GM23338 (cell line): ENCODE data around the gene CARF. TPM values are rescaled to one million over a fixed set of nuclear protein-coding genes. Genes with fewer than 3 reads are reported as not detected.
A peak's percentile ranks its signal among the peaks of the same experiment; 100 is the strongest.

Experiments
- ATAC-seq: fragments of 200-7000 bp; cut with Tn5 transposase; 3 replicates; pipeline ENCODE4 v1.9.1; 2020
- DNase-seq: peaks from one replicate; pipeline ENCODE4 v3.0.0-alpha.2; 2015; ENCODE audit warnings: low spot score
- H2AFZ ChIP-seq: fragments of 200-600 bp; sonication (generic); 2 replicates; pipeline ENCODE4 v1.8.0; 2016; ENCODE audit warnings: antibody characterized with exemption, mild to moderate bottlenecking, moderate library complexity
- H3F3A ChIP-seq: fragments of 200-600 bp; sonication (generic); replicated peaks from 2 replicates; pipeline ENCODE4 v1.8.0; 2017; ENCODE audit warnings: antibody characterized with exemption, mixed run types, low read depth
- H3K27ac ChIP-seq: fragments of 200-600 bp; sonication (generic); 2 replicates; pipeline ENCODE4 v1.6.1; 2016; ENCODE audit warnings: low read depth
- H3K27me3 ChIP-seq: fragments of 200-600 bp; sonication (generic); 2 replicates; pipeline ENCODE4 v1.8.0; 2016; ENCODE audit warnings: mild to moderate bottlenecking, mixed run types, moderate library complexity; ENCODE audit not compliant: insufficient read depth
- H3K36me3 ChIP-seq: fragments of 200-600 bp; sonication (generic); 2 replicates; pipeline ENCODE4 v1.8.0; 2016; ENCODE audit warnings: mild to moderate bottlenecking; ENCODE audit not compliant: insufficient read depth
- H3K4me1 ChIP-seq: fragments of 200-600 bp; sonication (generic); 2 replicates; pipeline ENCODE4 v1.8.0; 2016; ENCODE audit warnings: mild to moderate bottlenecking, moderate library complexity; ENCODE audit not compliant: insufficient read depth
- H3K4me2 ChIP-seq: fragments of 200-600 bp; sonication (generic); 2 replicates; pipeline ENCODE4 v1.7.1; 2017; ENCODE audit warnings: mixed run types
- H3K4me3 ChIP-seq: fragments of 200-600 bp; sonication (generic); 2 replicates; pipeline ENCODE4 v1.6.1; 2016; ENCODE audit warnings: mixed run types
- H3K79me2 ChIP-seq: fragments of 200-600 bp; sonication (generic); replicated peaks from 2 replicates; pipeline ENCODE4 v1.8.0; 2017; ENCODE audit warnings: mild to moderate bottlenecking; ENCODE audit not compliant: insufficient read depth
- H3K9me2 ChIP-seq: fragments of 200-600 bp; sonication (generic); 2 replicates; pipeline ENCODE4 v1.8.0; 2017; ENCODE audit not compliant: insufficient read depth
- H4K20me1 ChIP-seq: fragments of 200-600 bp; sonication (generic); replicated peaks from 2 replicates; pipeline ENCODE4 v1.8.0; 2017; ENCODE audit warnings: mild to moderate bottlenecking; ENCODE audit not compliant: insufficient read depth
- H3K27ac Mint-ChIP-seq: 2 replicates; pipeline ENCODE4 v1.8.0; 2020; ENCODE audit warnings: inconsistent platforms, mild to moderate bottlenecking, moderate library complexity, mixed read lengths
- H3K27me3 Mint-ChIP-seq: 3 replicates; pipeline ENCODE4 v1.8.0; 2022; ENCODE audit warnings: low read depth, mild to moderate bottlenecking, moderate library complexity, mixed read lengths, inconsistent platforms; ENCODE audit not compliant: insufficient read depth, poor library complexity
- H3K36me3 Mint-ChIP-seq: 3 replicates; pipeline ENCODE4 v1.8.0; 2021; ENCODE audit warnings: low read depth, mild to moderate bottlenecking, inconsistent platforms, moderate library complexity, mixed read lengths
- H3K4me1 Mint-ChIP-seq: 3 replicates; pipeline ENCODE4 v1.8.0; 2020; ENCODE audit warnings: mild to moderate bottlenecking, inconsistent platforms, mixed read lengths
- H3K4me3 Mint-ChIP-seq: 3 replicates; pipeline ENCODE4 v1.8.0; 2021; ENCODE audit warnings: moderate library complexity, mild to moderate bottlenecking, inconsistent platforms, mixed read lengths
- H3K9me3 Mint-ChIP-seq: 3 replicates; pipeline ENCODE4 v1.8.0; 2020; ENCODE audit warnings: moderate library complexity, mild to moderate bottlenecking, inconsistent platforms, mixed read lengths
- CREB1 ChIP-seq: fragments of 250-450 bp; sonication (Bioruptor Pico); IDR thresholded peaks from 2 replicates; pipeline ENCODE4 v1.5.0; 2020; ENCODE audit warnings: low read depth, mild to moderate bottlenecking, moderate library complexity
- CTCF ChIP-seq, 2 experiments: fragments of 200-600 bp in 1 of 2; sonication (generic) in 1 of 2; conservative IDR thresholded peaks; 2 replicates each; pipeline versions ENCODE4 v1.5.1 to v1.6.1; 2016 to 2017; ENCODE audit warnings: antibody characterized with exemption in 2 of 2, low read depth in 2 of 2, mild to moderate bottlenecking in 2 of 2, moderate library complexity in 1 of 2
- EZH2 ChIP-seq: fragments of 200-600 bp; sonication (generic); IDR thresholded peaks from one replicate; pipeline ENCODE4 v1.8.0; 2017; ENCODE audit warnings: antibody characterized with exemption, mild to moderate bottlenecking, low read depth; ENCODE audit not compliant: unreplicated experiment
- EZH2phosphoT487 ChIP-seq: fragments of 200-600 bp; sonication (generic); IDR thresholded peaks from one replicate; pipeline ENCODE4 v1.8.1; 2018; ENCODE audit warnings: antibody characterized with exemption; ENCODE audit not compliant: unreplicated experiment
- JUNB ChIP-seq: IDR thresholded peaks from one replicate; pipeline ENCODE4 v1.6.1; 2016; ENCODE audit warnings: antibody characterized with exemption; ENCODE audit not compliant: unreplicated experiment
- NANOG ChIP-seq: IDR thresholded peaks from 2 replicates; pipeline ENCODE4 v1.6.1; 2016; ENCODE audit warnings: antibody characterized with exemption, borderline replicate concordance
- POLR2AphosphoS5 ChIP-seq: IDR thresholded peaks from 2 replicates; pipeline ENCODE4 v1.6.1; 2016; ENCODE audit warnings: antibody characterized with exemption, low read depth
- STAT1 ChIP-seq: IDR thresholded peaks from one replicate; pipeline ENCODE4 v1.6.1; 2016; ENCODE audit warnings: antibody characterized with exemption; ENCODE audit not compliant: unreplicated experiment
- ZNF114 ChIP-seq: fragments of 250-450 bp; sonication (Bioruptor Pico); IDR thresholded peaks from 2 replicates; pipeline ENCODE4 v1.5.0; 2020; ENCODE audit warnings: mild to moderate bottlenecking, moderate library complexity
- ZNF331 ChIP-seq: fragments of 250-450 bp; sonication (Bioruptor Pico); IDR thresholded peaks from 2 replicates; pipeline ENCODE4 v1.5.0; 2020; ENCODE audit warnings: low read depth, mild to moderate bottlenecking, moderate library complexity
- polyA plus RNA-seq: library from polyadenylated mRNA; unstranded; fragments of >200 nt; fragmentation: Nextera tagmentation; extraction: Ambion mirVana; gene quantifications from 2 replicates; pipeline ENCODE4 v1.2.1, GENCODE V29; 2016
- total RNA-seq: library from RNA; depleted of rRNA; stranded (reverse); fragments of >200 nt; shearing (Covaris generic); gene quantifications from 2 replicates; pipeline ENCODE4 v1.2.3, GENCODE V29; 2014
- TF ChIP-seq, protein P1 (sequence below): IDR thresholded peaks from one replicate; pipeline ENCODE4 v1.6.1; 2018; ENCODE audit warnings: antibody characterized with exemption; ENCODE audit not compliant: unreplicated experiment
- TF ChIP-seq, protein P2 (sequence below): IDR thresholded peaks from 2 replicates; pipeline ENCODE4 v1.6.1; 2016; ENCODE audit warnings: antibody characterized with exemption
- TF ChIP-seq, protein P3 (sequence below): fragments of 250-450 bp; sonication (Bioruptor Pico); IDR thresholded peaks from 2 replicates; pipeline ENCODE4 v1.5.0; 2020; ENCODE audit warnings: mild to moderate bottlenecking, moderate library complexity

CARF gene
- total and polyA plus RNA-seq, 2 experiments from 2014 or later = 1.7 to 3.3 TPM

DNA sequence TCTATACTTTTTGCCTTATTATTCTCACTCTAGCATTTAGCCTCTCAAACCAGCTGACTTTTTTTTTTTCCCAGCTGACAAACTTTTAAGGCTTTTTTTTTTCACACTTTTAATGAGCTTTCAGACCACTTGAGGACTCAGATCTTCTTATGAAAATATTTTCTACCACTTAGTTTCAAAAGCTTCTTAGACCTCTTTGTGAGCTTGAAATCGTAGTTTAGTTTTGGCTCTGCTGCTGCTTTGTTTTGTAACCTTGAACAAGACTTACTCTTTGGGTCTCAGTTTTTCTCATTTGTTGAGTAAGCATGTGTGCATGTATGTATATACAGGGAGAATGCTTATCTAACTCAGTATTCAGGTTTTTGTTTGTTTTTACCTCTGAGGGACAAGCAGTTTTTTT is 106.1 kb downstream of the CARF start:
- H3K9me2 ChIP-seq = no peaks in the 10 kb centered on the region
- ATAC-seq (no peak), DNase-seq (no peak)
- no peak overlapping the region for H3K27ac ChIP-seq
- no peaks in the 10 kb centered on the region for H3K27me3 ChIP-seq
- H3K79me2 ChIP-seq = peaks cover 7% of the 10 kb centered on the region; the same call in 1 of the 2 replicates
- Mint-ChIP-seq H3K9me3 (no peaks in the 10 kb centered on the region), H3K27ac (peak overlapping the region; percentile 8; the same call in 1 of the 2 replicates), H3K27me3 (peaks cover 7% of the 10 kb centered on the region), H3K36me3 (no peaks in the 10 kb centered on the region), H3K4me3 (peak overlapping the region; percentile 43), H3K4me1 (peaks cover 19% of the 10 kb centered on the region)
- no peak for TF ChIP-seq CTCF (conservative IDR thresholded peaks at IDR 0.05; ENCODE audit: low read depth in 2 of 2)
- TF ChIP-seq, protein P1, sequence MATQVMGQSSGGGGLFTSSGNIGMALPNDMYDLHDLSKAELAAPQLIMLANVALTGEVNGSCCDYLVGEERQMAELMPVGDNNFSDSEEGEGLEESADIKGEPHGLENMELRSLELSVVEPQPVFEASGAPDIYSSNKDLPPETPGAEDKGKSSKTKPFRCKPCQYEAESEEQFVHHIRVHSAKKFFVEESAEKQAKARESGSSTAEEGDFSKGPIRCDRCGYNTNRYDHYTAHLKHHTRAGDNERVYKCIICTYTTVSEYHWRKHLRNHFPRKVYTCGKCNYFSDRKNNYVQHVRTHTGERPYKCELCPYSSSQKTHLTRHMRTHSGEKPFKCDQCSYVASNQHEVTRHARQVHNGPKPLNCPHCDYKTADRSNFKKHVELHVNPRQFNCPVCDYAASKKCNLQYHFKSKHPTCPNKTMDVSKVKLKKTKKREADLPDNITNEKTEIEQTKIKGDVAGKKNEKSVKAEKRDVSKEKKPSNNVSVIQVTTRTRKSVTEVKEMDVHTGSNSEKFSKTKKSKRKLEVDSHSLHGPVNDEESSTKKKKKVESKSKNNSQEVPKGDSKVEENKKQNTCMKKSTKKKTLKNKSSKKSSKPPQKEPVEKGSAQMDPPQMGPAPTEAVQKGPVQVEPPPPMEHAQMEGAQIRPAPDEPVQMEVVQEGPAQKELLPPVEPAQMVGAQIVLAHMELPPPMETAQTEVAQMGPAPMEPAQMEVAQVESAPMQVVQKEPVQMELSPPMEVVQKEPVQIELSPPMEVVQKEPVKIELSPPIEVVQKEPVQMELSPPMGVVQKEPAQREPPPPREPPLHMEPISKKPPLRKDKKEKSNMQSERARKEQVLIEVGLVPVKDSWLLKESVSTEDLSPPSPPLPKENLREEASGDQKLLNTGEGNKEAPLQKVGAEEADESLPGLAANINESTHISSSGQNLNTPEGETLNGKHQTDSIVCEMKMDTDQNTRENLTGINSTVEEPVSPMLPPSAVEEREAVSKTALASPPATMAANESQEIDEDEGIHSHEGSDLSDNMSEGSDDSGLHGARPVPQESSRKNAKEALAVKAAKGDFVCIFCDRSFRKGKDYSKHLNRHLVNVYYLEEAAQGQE = no peak
- no peak for TF ChIP-seq EZH2
- TF ChIP-seq EZH2phosphoT487 = no peak
- no peak for TF ChIP-seq NANOG
- TF ChIP-seq, protein P2, sequence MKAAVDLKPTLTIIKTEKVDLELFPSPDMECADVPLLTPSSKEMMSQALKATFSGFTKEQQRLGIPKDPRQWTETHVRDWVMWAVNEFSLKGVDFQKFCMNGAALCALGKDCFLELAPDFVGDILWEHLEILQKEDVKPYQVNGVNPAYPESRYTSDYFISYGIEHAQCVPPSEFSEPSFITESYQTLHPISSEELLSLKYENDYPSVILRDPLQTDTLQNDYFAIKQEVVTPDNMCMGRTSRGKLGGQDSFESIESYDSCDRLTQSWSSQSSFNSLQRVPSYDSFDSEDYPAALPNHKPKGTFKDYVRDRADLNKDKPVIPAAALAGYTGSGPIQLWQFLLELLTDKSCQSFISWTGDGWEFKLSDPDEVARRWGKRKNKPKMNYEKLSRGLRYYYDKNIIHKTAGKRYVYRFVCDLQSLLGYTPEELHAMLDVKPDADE = no peak
- no peak for TF ChIP-seq JUNB
- TF ChIP-seq ZNF331 (CRISPR knock-in tag) = no peak
- no peak for TF ChIP-seq STAT1
- no peak for TF ChIP-seq ZNF114
- TF ChIP-seq CREB1 (CRISPR knock-in tag) = no peak
- TF ChIP-seq, protein P3, sequence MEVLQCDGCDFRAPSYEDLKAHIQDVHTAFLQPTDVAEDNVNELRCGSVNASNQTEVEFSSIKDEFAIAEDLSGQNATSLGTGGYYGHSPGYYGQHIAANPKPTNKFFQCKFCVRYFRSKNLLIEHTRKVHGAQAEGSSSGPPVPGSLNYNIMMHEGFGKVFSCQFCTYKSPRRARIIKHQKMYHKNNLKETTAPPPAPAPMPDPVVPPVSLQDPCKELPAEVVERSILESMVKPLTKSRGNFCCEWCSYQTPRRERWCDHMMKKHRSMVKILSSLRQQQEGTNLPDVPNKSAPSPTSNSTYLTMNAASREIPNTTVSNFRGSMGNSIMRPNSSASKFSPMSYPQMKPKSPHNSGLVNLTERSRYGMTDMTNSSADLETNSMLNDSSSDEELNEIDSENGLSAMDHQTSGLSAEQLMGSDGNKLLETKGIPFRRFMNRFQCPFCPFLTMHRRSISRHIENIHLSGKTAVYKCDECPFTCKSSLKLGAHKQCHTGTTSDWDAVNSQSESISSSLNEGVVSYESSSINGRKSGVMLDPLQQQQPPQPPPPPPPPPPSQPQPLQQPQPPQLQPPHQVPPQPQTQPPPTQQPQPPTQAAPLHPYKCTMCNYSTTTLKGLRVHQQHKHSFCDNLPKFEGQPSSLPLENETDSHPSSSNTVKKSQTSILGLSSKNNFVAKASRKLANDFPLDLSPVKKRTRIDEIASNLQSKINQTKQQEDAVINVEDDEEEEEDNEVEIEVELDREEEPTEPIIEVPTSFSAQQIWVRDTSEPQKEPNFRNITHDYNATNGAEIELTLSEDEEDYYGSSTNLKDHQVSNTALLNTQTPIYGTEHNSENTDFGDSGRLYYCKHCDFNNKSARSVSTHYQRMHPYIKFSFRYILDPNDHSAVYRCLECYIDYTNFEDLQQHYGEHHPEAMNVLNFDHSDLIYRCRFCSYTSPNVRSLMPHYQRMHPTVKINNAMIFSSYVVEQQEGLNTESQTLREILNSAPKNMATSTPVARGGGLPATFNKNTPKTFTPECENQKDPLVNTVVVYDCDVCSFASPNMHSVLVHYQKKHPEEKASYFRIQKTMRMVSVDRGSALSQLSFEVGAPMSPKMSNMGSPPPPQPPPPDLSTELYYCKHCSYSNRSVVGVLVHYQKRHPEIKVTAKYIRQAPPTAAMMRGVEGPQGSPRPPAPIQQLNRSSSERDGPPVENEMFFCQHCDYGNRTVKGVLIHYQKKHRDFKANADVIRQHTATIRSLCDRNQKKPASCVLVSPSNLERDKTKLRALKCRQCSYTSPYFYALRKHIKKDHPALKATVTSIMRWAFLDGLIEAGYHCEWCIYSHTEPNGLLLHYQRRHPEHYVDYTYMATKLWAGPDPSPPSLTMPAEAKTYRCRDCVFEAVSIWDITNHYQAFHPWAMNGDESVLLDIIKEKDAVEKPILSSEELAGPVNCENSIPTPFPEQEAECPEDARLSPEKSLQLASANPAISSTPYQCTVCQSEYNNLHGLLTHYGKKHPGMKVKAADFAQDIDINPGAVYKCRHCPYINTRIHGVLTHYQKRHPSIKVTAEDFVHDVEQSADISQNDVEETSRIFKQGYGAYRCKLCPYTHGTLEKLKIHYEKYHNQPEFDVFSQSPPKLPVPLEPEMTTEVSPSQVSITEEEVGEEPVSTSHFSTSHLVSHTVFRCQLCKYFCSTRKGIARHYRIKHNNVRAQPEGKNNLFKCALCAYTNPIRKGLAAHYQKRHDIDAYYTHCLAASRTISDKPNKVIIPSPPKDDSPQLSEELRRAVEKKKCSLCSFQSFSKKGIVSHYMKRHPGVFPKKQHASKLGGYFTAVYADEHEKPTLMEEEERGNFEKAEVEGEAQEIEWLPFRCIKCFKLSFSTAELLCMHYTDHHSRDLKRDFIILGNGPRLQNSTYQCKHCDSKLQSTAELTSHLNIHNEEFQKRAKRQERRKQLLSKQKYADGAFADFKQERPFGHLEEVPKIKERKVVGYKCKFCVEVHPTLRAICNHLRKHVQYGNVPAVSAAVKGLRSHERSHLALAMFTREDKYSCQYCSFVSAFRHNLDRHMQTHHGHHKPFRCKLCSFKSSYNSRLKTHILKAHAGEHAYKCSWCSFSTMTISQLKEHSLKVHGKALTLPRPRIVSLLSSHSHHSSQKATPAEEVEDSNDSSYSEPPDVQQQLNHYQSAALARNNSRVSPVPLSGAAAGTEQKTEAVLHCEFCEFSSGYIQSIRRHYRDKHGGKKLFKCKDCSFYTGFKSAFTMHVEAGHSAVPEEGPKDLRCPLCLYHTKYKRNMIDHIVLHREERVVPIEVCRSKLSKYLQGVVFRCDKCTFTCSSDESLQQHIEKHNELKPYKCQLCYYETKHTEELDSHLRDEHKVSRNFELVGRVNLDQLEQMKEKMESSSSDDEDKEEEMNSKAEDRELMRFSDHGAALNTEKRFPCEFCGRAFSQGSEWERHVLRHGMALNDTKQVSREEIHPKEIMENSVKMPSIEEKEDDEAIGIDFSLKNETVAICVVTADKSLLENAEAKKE (CRISPR knock-in tag) = no peak
- TF ChIP-seq POLR2AphosphoS5 = no peak
- no peaks in the 10 kb centered on the region for H3F3A ChIP-seq
- no peak overlapping the region for H3K4me3 ChIP-seq
- peak overlapping the region; percentile 31 for H3K4me2 ChIP-seq
- H3K36me3 ChIP-seq = no peaks in the 10 kb centered on the region
- no peak overlapping the region for H2AFZ ChIP-seq
- H4K20me1 ChIP-seq = no peaks in the 10 kb centered on the region
- 0 out of 2 replicates have a peak, but pooled peaks cover 3% of the 10 kb centered on the region for H3K4me1 ChIP-seq
